ENCODE results near the gene C1R.

DNA sequence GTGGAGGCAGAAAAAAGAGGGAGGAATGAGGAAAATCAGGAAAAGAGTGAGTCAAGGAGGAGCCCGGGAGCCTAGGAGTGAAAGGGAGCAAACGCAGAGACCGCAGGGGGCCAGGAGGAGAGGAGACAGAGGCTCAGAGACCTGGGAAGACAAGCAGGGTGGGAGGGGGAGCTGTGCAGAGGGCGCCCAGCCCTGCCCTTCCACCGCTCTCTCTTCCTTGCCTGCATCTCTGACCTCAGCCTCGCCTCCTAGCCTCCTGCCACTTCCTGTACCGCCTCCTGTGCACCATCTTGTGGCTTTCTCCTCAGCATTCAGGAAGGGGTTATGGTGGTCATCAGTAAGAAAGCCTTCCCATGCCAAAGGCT lies 39.2 kb upstream of the C1R start:
- TF ChIP-seq POLR2A (IDR thresholded peaks at IDR 0.05; ENCODE audit: low read length) (no peak), GATA1 (IDR thresholded peaks at IDR 0.05; ENCODE audit: low read depth, low read length) (no peak)

All from erythroblast (primary cell).